RPMI8226 (cell line): ENCODE results near the gene SIKE1.
"Not testable (repeated sequence)": the region's sequence is repeated elsewhere in the genome, so short reads cannot be mapped to it uniquely, and the experiment has no call there.

Experiments used
- DNase-seq: peaks from one replicate; pipeline ENCODE4 v3.0.0-alpha.2; 2015

Gene SIKE1

GRCh38 chr1:114755006-114755931, 25.2 kb downstream of the SIKE1 start:
- DNase-seq: no peak

- DNase-seq: not testable (repeated sequence)
Observed at GRCh38 chr1:114753702-114754101, 26.8 kb downstream of the SIKE1 start.

- DNase-seq: no peak
Observed at GRCh38 chr1:114753143-114753542, 27.3 kb downstream of the SIKE1 start.

- no peak for DNase-seq
Observed at GRCh38 chr1:114750780-114751179, 29.7 kb downstream of the SIKE1 start.

GRCh38 chr1:114749835-114750234, 30.6 kb downstream of the SIKE1 start:
- DNase-seq: no peak

- no peak for DNase-seq
Observed at GRCh38 chr1:114746450-114747121, 33.9 kb downstream of the SIKE1 start.

GRCh38 chr1:114745291-114745690, 35.2 kb downstream of the SIKE1 start:
- DNase-seq: no peak

- no peak for DNase-seq
Observed at GRCh38 chr1:114741963-114742746, 38.3 kb downstream of the SIKE1 start.

GRCh38 chr1:114740331-114740730, 40.2 kb downstream of the SIKE1 start:
- no peak for DNase-seq

GRCh38 chr1:114737314-114737849, 43.1 kb downstream of the SIKE1 start:
- DNase-seq: no peak

GRCh38 chr1:114735479-114735878, 45.0 kb downstream of the SIKE1 start:
- DNase-seq: no peak

- DNase-seq: no peak
Observed at GRCh38 chr1:114729782-114730181, 50.7 kb downstream of the SIKE1 start.

- DNase-seq: no peak
Observed at GRCh38 chr1:114728553-114728952, 51.9 kb downstream of the SIKE1 start.

- DNase-seq: no peak
Observed at GRCh38 chr1:114725230-114725629, 55.3 kb downstream of the SIKE1 start.

GRCh38 chr1:114723915-114724314, 56.6 kb downstream of the SIKE1 start:
- no peak for DNase-seq

- no peak for DNase-seq
Observed at GRCh38 chr1:114723457-114723856, 57.0 kb downstream of the SIKE1 start.

- no peak for DNase-seq
Observed at GRCh38 chr1:114720492-114720891, 60.0 kb downstream of the SIKE1 start.
